IMR-90 (cell line): ENCODE measurements around the gene ZNF320. TPM values are rescaled to one million over a fixed set of nuclear protein-coding genes. Genes with fewer than 3 reads are reported as not detected.

ENCODE experiments used
- ATAC-seq: fragments of 200-7000 bp; cut with Tn5 transposase; 2 replicates; pipeline ENCODE4 v1.9.1; 2020; ENCODE audit warnings: low read depth, mild to moderate bottlenecking, moderate library complexity
- BruUV-seq: library from RNA; stranded (reverse); fragments of 400-500 nt; replicated peaks from 2 replicates; lab custom pipeline; 2021; lab: Mats Ljungman, UMichigan
- CTCF ChIA-PET: fragments of 300-600 bp; formaldehyde crosslinking; extraction: SDS; loops from one replicate; lab custom pipeline; 2021; ENCODE audit warnings: antibody characterized with exemption; lab: Yijun Ruan, JAX
- POLR2A ChIA-PET: fragments of 300-600 bp; sonication (Branson Sonifier 250); formaldehyde crosslinking; loops from one replicate; lab custom pipeline; 2022; ENCODE audit warnings: antibody characterized with exemption; ENCODE audit not compliant: unreplicated experiment; lab: Charles Lee
- DNase-seq: peaks from one replicate; pipeline ENCODE4 v3.0.0; 2013
- H2AFZ ChIP-seq: replicated peaks from 2 replicates; pipeline ENCODE3; 2013; ENCODE audit warnings: low read length, mild to moderate bottlenecking; ENCODE audit not compliant: poor library complexity
- H2AK5ac ChIP-seq: 2 replicates; pipeline ENCODE4 v1.6.1; 2013; ENCODE audit warnings: low read depth, low read length, inconsistent platforms
- H2AK9ac ChIP-seq: replicated peaks from 2 replicates; pipeline ENCODE3; 2013; ENCODE audit warnings: mild to moderate bottlenecking, low read depth, low read length, moderate library complexity; ENCODE audit not compliant: poor library complexity
- H2BK120ac ChIP-seq: 2 replicates; pipeline ENCODE4 v1.6.1; 2013; ENCODE audit warnings: low read depth, low read length, inconsistent platforms
- H2BK15ac ChIP-seq: 3 replicates; pipeline ENCODE4 v1.6.1; 2013; ENCODE audit warnings: low read depth, low read length, inconsistent platforms
- H2BK20ac ChIP-seq: 2 replicates; pipeline ENCODE4 v1.6.1; 2013; ENCODE audit warnings: low read depth, mild to moderate bottlenecking, inconsistent platforms, low read length, moderate library complexity
- H2BK5ac ChIP-seq: 2 replicates; pipeline ENCODE4 v1.6.1; 2013; ENCODE audit warnings: mild to moderate bottlenecking, low read depth, low read length, inconsistent platforms; ENCODE audit not compliant: poor library complexity, severe bottlenecking
- H3K14ac ChIP-seq: replicated peaks from 2 replicates; pipeline ENCODE4 v1.6.1; 2013; ENCODE audit warnings: low read depth, low read length, inconsistent platforms
- H3K18ac ChIP-seq: 2 replicates; pipeline ENCODE4 v1.6.1; 2013; ENCODE audit warnings: low read depth, low read length, control low read depth
- H3K23ac ChIP-seq: 2 replicates; pipeline ENCODE4 v1.6.1; 2013; ENCODE audit warnings: low read depth, low read length, inconsistent platforms
- H3K27ac ChIP-seq: 2 replicates; pipeline ENCODE4 v1.5.1; 2013; ENCODE audit warnings: mild to moderate bottlenecking, control low read depth, low read length; ENCODE audit not compliant: insufficient read depth
- H3K27me3 ChIP-seq: 2 replicates; pipeline ENCODE4 v1.6.1; 2013; ENCODE audit warnings: low read length; ENCODE audit not compliant: control insufficient read depth, insufficient read depth
- H3K36me3 ChIP-seq: 2 replicates; pipeline ENCODE4 v1.6.1; 2013; ENCODE audit warnings: low read length, mixed read lengths; ENCODE audit not compliant: control insufficient read depth, insufficient read depth
- H3K4ac ChIP-seq: 2 replicates; pipeline ENCODE4 v1.6.1; 2013; ENCODE audit warnings: low read depth, low read length, inconsistent platforms
- H3K4me1 ChIP-seq: 2 replicates; pipeline ENCODE4 v1.6.1; 2013; ENCODE audit warnings: low read length, mixed read lengths; ENCODE audit not compliant: control insufficient read depth, insufficient read depth
- H3K4me2 ChIP-seq: 2 replicates; pipeline ENCODE4 v1.6.1; 2013; ENCODE audit warnings: low read depth, mild to moderate bottlenecking, control low read depth, low read length, moderate library complexity
- H3K4me3 ChIP-seq: 2 replicates; pipeline ENCODE4 v1.5.1; 2013; ENCODE audit warnings: low read depth, mild to moderate bottlenecking, control low read depth, low read length, moderate library complexity; ENCODE audit not compliant: insufficient read depth
- H3K56ac ChIP-seq: 2 replicates; pipeline ENCODE4 v1.6.1; 2013; ENCODE audit warnings: low read length, inconsistent platforms; ENCODE audit not compliant: insufficient read depth; ENCODE audit errors: extremely low read depth
- H3K79me1 ChIP-seq, 2 experiments: 2 replicates each; pipeline ENCODE4 v1.6.1; 2013; ENCODE audit warnings: low read length in 2 of 2, inconsistent platforms in 1 of 2, low read depth in 1 of 2
- H3K9ac ChIP-seq: 2 replicates; pipeline ENCODE4 v1.6.1; 2013; ENCODE audit warnings: low read depth, low read length, control low read depth
- H3K9me1 ChIP-seq: 2 replicates; pipeline ENCODE4 v1.6.1; 2013; ENCODE audit warnings: low read length, inconsistent platforms; ENCODE audit not compliant: insufficient read depth
- H3K9me3 ChIP-seq: 2 replicates; pipeline ENCODE4 v1.6.1; 2013; ENCODE audit warnings: low read length; ENCODE audit not compliant: control insufficient read depth, insufficient read depth
- H4K20me1 ChIP-seq: 2 replicates; pipeline ENCODE4 v1.6.1; 2013; ENCODE audit warnings: low read length, inconsistent platforms; ENCODE audit not compliant: insufficient read depth
- H4K5ac ChIP-seq: 2 replicates; pipeline ENCODE4 v1.6.1; 2013; ENCODE audit warnings: mild to moderate bottlenecking, low read depth, low read length, control low read depth
- H4K8ac ChIP-seq, 2 experiments: 2 replicates each; pipeline ENCODE4 v1.6.1; 2013; ENCODE audit warnings: low read depth in 2 of 2, low read length in 2 of 2, control low read depth in 1 of 2, inconsistent platforms in 1 of 2
- H4K91ac ChIP-seq: 2 replicates; pipeline ENCODE4 v1.6.1; 2013; ENCODE audit warnings: low read depth, low read length, inconsistent platforms; ENCODE audit not compliant: insufficient read depth
- BHLHE40 ChIP-seq: fragments of 150-350 bp; IDR thresholded peaks from 2 replicates; pipeline ENCODE4 v1.6.1; 2016; ENCODE audit warnings: mild to moderate bottlenecking, low read depth, low read length
- CEBPB ChIP-seq: IDR thresholded peaks from 2 replicates; pipeline ENCODE4 v1.6.1; 2012; ENCODE audit warnings: low read depth, low read length, improper control_type of control experiment
- CHD1 ChIP-seq: IDR thresholded peaks from 2 replicates; pipeline ENCODE4 v1.6.1; 2012; ENCODE audit warnings: low read depth, low read length, improper control_type of control experiment
- FOS ChIP-seq: fragments of 150-350 bp; IDR thresholded peaks from 2 replicates; pipeline ENCODE4 v1.6.1; 2016; ENCODE audit warnings: low read depth, low read length
- MAFK ChIP-seq: IDR thresholded peaks from 2 replicates; pipeline ENCODE4 v1.6.1; 2012; ENCODE audit warnings: low read depth, low read length, improper control_type of control experiment
- MAZ ChIP-seq: IDR thresholded peaks from 2 replicates; pipeline ENCODE4 v1.6.1; 2012; ENCODE audit warnings: low read depth, mild to moderate bottlenecking, low read length, improper control_type of control experiment, moderate library complexity, borderline replicate concordance
- MXI1 ChIP-seq: IDR thresholded peaks from 2 replicates; pipeline ENCODE4 v1.6.1; 2012; ENCODE audit warnings: low read depth, mild to moderate bottlenecking, low read length, moderate library complexity, borderline replicate concordance
- NFE2L2 ChIP-seq: fragments of 150-350 bp; IDR thresholded peaks from 2 replicates; pipeline ENCODE4 v1.6.1; 2016; ENCODE audit warnings: low read depth, mild to moderate bottlenecking, low read length
- POLR2A ChIP-seq: IDR thresholded peaks from 2 replicates; pipeline ENCODE4 v1.6.1; 2012; ENCODE audit warnings: mild to moderate bottlenecking, low read depth, low read length
- RCOR1 ChIP-seq: IDR thresholded peaks from 2 replicates; pipeline ENCODE4 v1.6.1; 2012; ENCODE audit warnings: mild to moderate bottlenecking, low read length, improper control_type of control experiment; ENCODE audit not compliant: insufficient replicate concordance
- RFX5 ChIP-seq: IDR thresholded peaks from 2 replicates; pipeline ENCODE4 v1.8.0; 2012; ENCODE audit warnings: low read depth, mild to moderate bottlenecking, low read length, moderate library complexity
- SMC3 ChIP-seq: fragments of 150-350 bp; IDR thresholded peaks from 2 replicates; pipeline ENCODE4 v1.6.1; 2016; ENCODE audit warnings: low read depth, mild to moderate bottlenecking, antibody characterized with exemption, low read length, moderate library complexity
- WGBS, 2 experiments: methylation state at CpG; one replicate each; pipeline versions ENCODE4 v1.1.5 to v1.1.7; 2013; ENCODE audit warnings: missing lambda C conversion rate in 2 of 2; ENCODE audit not compliant: insufficient read length in 1 of 2; ENCODE audit errors: extremely low coverage in 2 of 2; 5-methylcytosine and 5-hydroxymethylcytosine counted together
- dilution Hi-C: fragments of 300-500 bp; cut with HindIII; formaldehyde crosslinking; loops from one replicate; pipeline ENCODE4 v1.14.3; 2018; ENCODE audit warnings: low sequenced_read_pairs; ENCODE audit not compliant: unreplicated experiment
- in situ Hi-C: fragments of 300-500 bp; cut with MboI; formaldehyde crosslinking; loops from 3 replicates; pipeline ENCODE4 v1.14.3; 2019; ENCODE audit warnings: low sequenced_read_pairs, inconsistent platforms, mixed read lengths
- intact Hi-C: fragments of 100-400 bp; cut with micrococcal nuclease; formaldehyde crosslinking; loops from 2 replicates; pipeline ENCODE4 v1.10.0; 2022
- polyA plus RNA-seq, 3 experiments: library from polyadenylated mRNA; depleted of rRNA; stranded (reverse); fragments of >200 nt; gene quantifications; 2 replicates each; pipeline ENCODE4 v1.2.3, GENCODE V29; 2012; ENCODE audit warnings: low replicate concordance in 1 of 3
- total RNA-seq: library from RNA; depleted of rRNA; stranded (reverse); fragments of >200 nt; gene quantifications from 2 replicates; pipeline ENCODE4 v1.2.3, GENCODE V29; 2012
- TF ChIP-seq, protein P1 (sequence below): fragments of 150-350 bp; IDR thresholded peaks from 2 replicates; pipeline ENCODE4 v1.6.1; 2016; ENCODE audit warnings: low read depth, mild to moderate bottlenecking, low read length, moderate library complexity, borderline replicate concordance
- TF ChIP-seq, protein P2 (sequence below): conservative IDR thresholded peaks from 2 replicates; pipeline ENCODE4 v1.5.1; 2012; ENCODE audit warnings: mild to moderate bottlenecking, low read depth, low read length, improper control_type of control experiment

ZNF320 gene
- total and polyA plus RNA-seq, 2 of the 4 experiments (the other 2 are of a cell fraction), result 3.4 to 5.0 TPM

DNA sequence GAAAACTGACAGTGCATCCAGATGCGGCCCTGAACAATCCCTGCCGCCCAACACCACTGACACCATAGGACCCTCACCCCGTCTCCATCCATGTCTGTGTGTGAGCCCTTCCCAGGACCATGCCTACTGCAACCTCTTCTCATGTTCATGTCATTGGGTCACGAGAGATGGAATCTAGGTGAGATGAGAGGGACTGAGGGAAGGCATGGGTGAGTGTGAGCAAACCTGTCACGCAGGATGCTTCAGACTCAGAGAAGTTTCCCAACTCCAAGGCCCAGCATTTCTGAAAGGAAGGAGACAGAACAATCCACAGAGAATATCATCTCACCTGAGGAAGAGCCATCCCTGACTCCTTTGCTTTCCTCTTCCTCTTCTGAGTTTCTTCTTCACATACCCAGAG lies 20.1 kb upstream of the ZNF320 start (continued):
- TF ChIP-seq NFE2L2, result no peak
- TF ChIP-seq RCOR1, result no peak
- no peak for TF ChIP-seq RFX5
- TF ChIP-seq FOS, result no peak
- TF ChIP-seq, protein P1, sequence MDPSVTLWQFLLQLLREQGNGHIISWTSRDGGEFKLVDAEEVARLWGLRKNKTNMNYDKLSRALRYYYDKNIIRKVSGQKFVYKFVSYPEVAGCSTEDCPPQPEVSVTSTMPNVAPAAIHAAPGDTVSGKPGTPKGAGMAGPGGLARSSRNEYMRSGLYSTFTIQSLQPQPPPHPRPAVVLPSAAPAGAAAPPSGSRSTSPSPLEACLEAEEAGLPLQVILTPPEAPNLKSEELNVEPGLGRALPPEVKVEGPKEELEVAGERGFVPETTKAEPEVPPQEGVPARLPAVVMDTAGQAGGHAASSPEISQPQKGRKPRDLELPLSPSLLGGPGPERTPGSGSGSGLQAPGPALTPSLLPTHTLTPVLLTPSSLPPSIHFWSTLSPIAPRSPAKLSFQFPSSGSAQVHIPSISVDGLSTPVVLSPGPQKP, result no peak
- no peak for TF ChIP-seq POLR2A

DNA sequence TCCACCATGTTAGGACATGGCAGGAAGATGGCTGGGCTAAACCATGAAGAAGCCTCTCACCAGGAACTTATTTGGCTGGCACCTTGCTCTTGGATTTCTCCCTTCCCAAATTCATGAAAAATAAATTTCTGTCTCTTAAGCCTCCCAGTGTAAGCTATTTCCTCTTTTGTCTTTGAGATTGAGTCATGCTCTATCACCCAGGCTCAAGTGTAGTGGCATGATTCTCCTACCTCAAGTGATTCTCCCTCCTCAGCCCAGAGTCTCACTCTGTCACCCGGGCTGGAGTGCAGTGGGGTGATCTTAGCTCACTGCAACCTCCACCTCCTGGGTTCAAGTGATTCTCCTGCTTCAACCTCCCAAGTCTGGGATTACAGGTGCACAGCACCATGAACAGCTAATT lies 13.2 kb upstream of the ZNF320 start:
- Histone ChIP-seq H3K23ac (no peak overlapping the region), H3K4me3 (no peak overlapping the region), H3K36me3 (peaks cover 7% of the 10 kb centered on the region), H3K9me1 (no peaks in the 10 kb centered on the region), H4K20me1 (no peaks in the 10 kb centered on the region), H2AK5ac (no peak overlapping the region), H2BK20ac (no peak overlapping the region), H3K79me1 (no peaks in the 10 kb centered on the region), H3K14ac (no peak overlapping the region), H4K5ac (no peak overlapping the region), H3K4me2 (no peak overlapping the region), H3K9me3 (no peaks in the 10 kb centered on the region; the same call in 1 of the 2 replicates), H4K91ac (no peak overlapping the region), H3K27me3 (no peaks in the 10 kb centered on the region), H3K18ac (no peak overlapping the region), H2AK9ac (no peak overlapping the region), H2BK5ac (no peak overlapping the region), H4K8ac (no peak overlapping the region), H2AFZ (no peak overlapping the region), H3K9ac (no peak overlapping the region), H2BK15ac (no peak overlapping the region), H3K4ac (no peak overlapping the region), H3K4me1 (no peaks in the 10 kb centered on the region), H2BK120ac (no peak overlapping the region), H3K56ac (no peak overlapping the region), H3K27ac (no peak overlapping the region)
- ChIA-PET CTCF (no interaction called here), POLR2A (no interaction called here)
- dilution Hi-C loops (no loop called here), intact Hi-C loops (no loop called here), in situ Hi-C loops (no loop called here)
- no CpG with 5 or more reads among the region's 1 CpG for WGBS, 2 experiments
- DNase-seq, result no peak
- no TSS peak for BruUV-seq
- no peak for ATAC-seq
- TF ChIP-seq POLR2A (no peak), SMC3 (no peak), CEBPB (no peak), MAFK (no peak), MAZ (no peak), CHD1 (no peak), MXI1 (no peak), BHLHE40 (no peak), RCOR1 (no peak), RFX5 (no peak)
- TF ChIP-seq, protein P2, sequence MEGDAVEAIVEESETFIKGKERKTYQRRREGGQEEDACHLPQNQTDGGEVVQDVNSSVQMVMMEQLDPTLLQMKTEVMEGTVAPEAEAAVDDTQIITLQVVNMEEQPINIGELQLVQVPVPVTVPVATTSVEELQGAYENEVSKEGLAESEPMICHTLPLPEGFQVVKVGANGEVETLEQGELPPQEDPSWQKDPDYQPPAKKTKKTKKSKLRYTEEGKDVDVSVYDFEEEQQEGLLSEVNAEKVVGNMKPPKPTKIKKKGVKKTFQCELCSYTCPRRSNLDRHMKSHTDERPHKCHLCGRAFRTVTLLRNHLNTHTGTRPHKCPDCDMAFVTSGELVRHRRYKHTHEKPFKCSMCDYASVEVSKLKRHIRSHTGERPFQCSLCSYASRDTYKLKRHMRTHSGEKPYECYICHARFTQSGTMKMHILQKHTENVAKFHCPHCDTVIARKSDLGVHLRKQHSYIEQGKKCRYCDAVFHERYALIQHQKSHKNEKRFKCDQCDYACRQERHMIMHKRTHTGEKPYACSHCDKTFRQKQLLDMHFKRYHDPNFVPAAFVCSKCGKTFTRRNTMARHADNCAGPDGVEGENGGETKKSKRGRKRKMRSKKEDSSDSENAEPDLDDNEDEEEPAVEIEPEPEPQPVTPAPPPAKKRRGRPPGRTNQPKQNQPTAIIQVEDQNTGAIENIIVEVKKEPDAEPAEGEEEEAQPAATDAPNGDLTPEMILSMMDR, result no peak
- TF ChIP-seq, protein P1, result no peak
